Lower leg skin (tissue), 3 donors: Measurements from ENCODE around the gene POLH.

Experiments used
- CTCF ChIP-seq, 3 donors: fragments of 450-650 bp; IDR thresholded peaks; one replicate each; pipeline ENCODE4 v1.5.1; 2016; ENCODE audit warnings: antibody characterized with exemption in 3 of 3, mild to moderate bottlenecking in 3 of 3, moderate library complexity in 2 of 3
- POLR2A ChIP-seq, 2 donors: fragments of 450-650 bp; IDR thresholded peaks; one replicate each; pipeline ENCODE4 v1.6.1; 2016 to 2017; ENCODE audit warnings: antibody characterized with exemption in 2 of 2, mild to moderate bottlenecking in 1 of 2, moderate library complexity in 1 of 2

GRCh38 chr6:43613721-43614395 is 37.9 kb downstream of the POLH start:
- no peak for TF ChIP-seq CTCF (IDR thresholded peaks at IDR 0.05)
- no peak for TF ChIP-seq POLR2A (IDR thresholded peaks at IDR 0.05)
